Epithelial cell of esophagus (primary cell): Measurements from ENCODE around the gene ZBTB20.

Source experiments
- DNase-seq: peaks from one replicate; pipeline ENCODE4 v3.0.0; 2010; ENCODE audit warnings: low read depth
- H3K4me3 ChIP-seq: 2 replicates; pipeline ENCODE4 v1.5.1; 2011; ENCODE audit warnings: mild to moderate bottlenecking, low read length, control low read depth
- CTCF ChIP-seq: IDR thresholded peaks from 2 replicates; pipeline ENCODE4 v1.5.1; 2011; ENCODE audit warnings: low read depth, mild to moderate bottlenecking, low read length, control low read depth, inconsistent platforms; ENCODE audit not compliant: insufficient read depth; ENCODE audit errors: missing control alignments

Gene ZBTB20

DNA sequence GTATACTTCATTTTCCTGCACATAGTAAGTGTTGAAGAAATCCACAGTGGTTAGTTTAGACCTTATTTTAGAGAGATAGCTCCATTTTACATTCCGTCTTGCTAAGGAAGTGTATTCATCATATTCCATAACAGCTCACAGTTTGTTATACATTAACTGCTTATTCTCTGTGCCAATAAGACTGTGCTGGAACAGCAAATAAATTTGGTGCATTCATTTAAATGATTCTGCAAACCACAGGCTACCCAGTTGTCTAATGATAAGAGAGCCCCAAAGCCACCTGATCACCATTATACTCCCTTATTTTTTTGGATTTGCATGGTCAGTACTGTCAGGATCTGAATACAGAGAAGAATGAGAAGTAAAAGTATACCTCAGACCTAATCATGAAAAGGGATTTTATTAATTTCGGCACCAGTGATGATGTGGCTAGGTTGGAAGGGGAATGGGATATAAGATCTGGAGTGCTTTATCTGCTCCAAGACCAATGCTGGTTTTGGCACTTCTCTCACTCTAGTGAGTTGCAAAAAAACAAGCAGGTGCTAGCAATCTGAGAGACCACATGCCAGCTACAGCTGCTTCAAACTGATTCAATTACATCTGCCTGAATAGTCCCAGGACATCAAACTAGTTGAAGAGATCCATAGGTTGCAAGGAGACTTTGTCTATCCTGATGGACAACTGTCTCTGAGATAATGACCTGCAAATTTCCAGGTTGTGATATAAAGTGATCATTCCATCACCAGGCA is 254.8 kb downstream of the ZBTB20 start:
- no peak for DNase-seq
- H3K4me3 ChIP-seq: no peak overlapping the region
- no peak for TF ChIP-seq CTCF

GRCh38 chr3:114887806-114888205 is 259.3 kb downstream of the ZBTB20 start:
- no peak overlapping the region for H3K4me3 ChIP-seq
- no peak for DNase-seq
- no peak for TF ChIP-seq CTCF

DNA sequence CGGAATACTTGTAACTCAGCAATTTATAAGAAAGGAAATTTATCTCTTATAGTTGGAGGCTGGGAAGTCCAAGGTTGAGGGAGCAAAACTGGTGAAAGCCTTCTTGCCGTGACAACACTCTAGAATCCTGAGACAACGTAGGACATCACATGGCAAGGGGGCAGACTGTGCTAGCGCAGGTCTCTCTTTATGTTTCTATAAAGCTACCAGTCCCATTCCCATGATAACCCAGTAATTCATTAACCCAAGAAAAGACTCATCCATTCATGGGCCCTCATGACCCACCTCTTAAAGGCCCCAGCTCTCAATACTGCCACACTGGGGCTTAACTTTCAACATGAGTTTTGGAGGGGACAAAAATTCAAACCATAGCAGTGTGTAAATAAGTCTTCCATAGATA is 260.2 kb downstream of the ZBTB20 start:
- no peak for DNase-seq
- TF ChIP-seq CTCF: no peak
- H3K4me3 ChIP-seq: no peak overlapping the region

DNA sequence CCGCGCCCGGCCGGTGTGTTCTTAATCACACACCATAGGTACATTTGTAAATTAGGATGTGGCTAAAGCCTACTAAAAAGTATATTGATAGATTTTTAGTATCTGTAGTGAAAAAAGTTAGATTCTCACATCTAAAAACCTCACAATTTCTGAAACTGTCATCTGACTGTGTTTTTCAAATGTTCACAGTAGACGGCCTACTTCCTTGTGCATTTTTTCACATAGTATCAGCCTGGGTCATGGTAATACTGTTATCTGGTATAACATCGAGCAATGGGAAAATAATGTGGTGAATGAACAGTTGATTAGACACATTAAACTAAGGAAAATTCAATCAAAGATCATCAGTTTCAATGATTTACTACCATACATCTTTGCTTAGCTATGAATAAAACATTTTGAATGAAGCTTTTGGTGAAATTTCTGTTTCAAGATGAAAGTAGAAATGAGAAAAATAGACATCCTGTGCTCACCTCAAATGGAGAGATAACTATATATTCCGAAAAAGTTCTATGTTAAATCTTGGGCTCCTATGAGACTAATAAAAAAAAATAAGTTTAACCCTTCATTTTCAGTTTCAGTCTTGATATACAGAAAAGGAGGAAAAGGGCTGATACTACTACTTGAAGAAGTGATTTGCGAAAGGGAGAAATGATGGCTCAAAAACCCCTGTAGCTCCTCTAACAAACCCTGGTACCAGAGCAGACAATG is 262.7 kb downstream of the ZBTB20 start:
- H3K4me3 ChIP-seq: no peak overlapping the region
- DNase-seq: no peak
- TF ChIP-seq CTCF: no peak

GRCh38 chr3:114880078-114880477 is 267.0 kb downstream of the ZBTB20 start:
- TF ChIP-seq CTCF: no peak
- DNase-seq: no peak
- no peak overlapping the region for H3K4me3 ChIP-seq

GRCh38 chr3:114879059-114880031 is 267.7 kb downstream of the ZBTB20 start:
- DNase-seq: peak; percentile 67
- no peak for TF ChIP-seq CTCF
- no peak overlapping the region for H3K4me3 ChIP-seq
